Epithelial cell of esophagus (primary cell): ENCODE results near the gene DRAXIN.

Experiments
- DNase-seq: peaks from one replicate; pipeline ENCODE4 v3.0.0; 2010; ENCODE audit warnings: low read depth
- H3K4me3 ChIP-seq: 2 replicates; pipeline ENCODE4 v1.5.1; 2011; ENCODE audit warnings: mild to moderate bottlenecking, low read length, control low read depth
- CTCF ChIP-seq: IDR thresholded peaks from 2 replicates; pipeline ENCODE4 v1.5.1; 2011; ENCODE audit warnings: low read depth, mild to moderate bottlenecking, low read length, control low read depth, inconsistent platforms; ENCODE audit not compliant: insufficient read depth; ENCODE audit errors: missing control alignments

DRAXIN gene

GRCh38 chr1:11749203-11749689, 57.7 kb downstream of the DRAXIN start:
- DNase-seq, result peak; percentile 54
- TF ChIP-seq CTCF, result peak; percentile 40
- no peak overlapping the region for H3K4me3 ChIP-seq

- TF ChIP-seq CTCF, result no peak
- no peak for DNase-seq
These were observed 58.5 kb downstream of the DRAXIN start for GRCh38 chr1:11749996-11750395.

GRCh38 chr1:11751087-11751486, 59.6 kb downstream of the DRAXIN start:
- no peak overlapping the region for H3K4me3 ChIP-seq

More at GRCh38 chr1:11749996-11750395, 58.5 kb downstream of the DRAXIN start:
- no peak overlapping the region for H3K4me3 ChIP-seq

GRCh38 chr1:11752359-11753088, 61.0 kb downstream of the DRAXIN start:
- no peak for DNase-seq
- no peak overlapping the region for H3K4me3 ChIP-seq
- no peak for TF ChIP-seq CTCF

More at GRCh38 chr1:11751087-11751486, 59.6 kb downstream of the DRAXIN start:
- DNase-seq, result no peak
- no peak for TF ChIP-seq CTCF

- DNase-seq, result no peak
- no peak overlapping the region for H3K4me3 ChIP-seq
- TF ChIP-seq CTCF, result no peak
These were observed 62.2 kb downstream of the DRAXIN start for GRCh38 chr1:11753555-11754208.

- TF ChIP-seq CTCF, result no peak
- DNase-seq, result no peak
- no peak overlapping the region for H3K4me3 ChIP-seq
These were observed 65.5 kb downstream of the DRAXIN start for GRCh38 chr1:11757047-11757446.
